Loucy (cell line): Measurements from ENCODE around the gene RAB31.

Experiments
- EZH2phosphoT487 ChIP-seq: fragments of 200-600 bp; IDR thresholded peaks from 2 replicates; pipeline ENCODE4 v1.6.1; 2018; ENCODE audit warnings: antibody characterized with exemption, mild to moderate bottlenecking, moderate library complexity, borderline replicate concordance
- TF ChIP-seq, protein P1 (sequence below): fragments of 200-600 bp; sonication (generic); conservative IDR thresholded peaks from 2 replicates; pipeline ENCODE4 v1.5.1; 2014; ENCODE audit warnings: mild to moderate bottlenecking, antibody characterized with exemption, low read length

DNA sequence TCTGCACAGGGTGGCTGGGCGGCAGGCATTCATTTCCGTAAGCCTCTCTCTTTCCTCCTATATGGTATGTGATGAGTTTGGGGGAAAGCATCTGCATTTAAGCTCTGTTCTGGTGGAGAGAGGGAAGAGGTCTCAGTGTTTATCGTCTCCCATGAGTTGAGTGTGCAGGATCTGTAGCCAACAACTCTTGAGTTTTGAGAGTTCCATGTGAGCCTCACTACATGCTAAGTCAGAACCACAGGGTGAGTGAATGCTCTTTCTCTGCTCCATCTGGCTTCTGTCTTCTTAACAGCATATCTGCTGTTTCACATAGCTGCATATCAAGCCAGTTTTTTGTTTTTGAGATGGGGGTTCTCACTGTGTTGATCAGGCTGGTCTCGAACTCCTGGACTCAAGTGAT is 22.7 kb downstream of the RAB31 start:
- TF ChIP-seq, protein P1, sequence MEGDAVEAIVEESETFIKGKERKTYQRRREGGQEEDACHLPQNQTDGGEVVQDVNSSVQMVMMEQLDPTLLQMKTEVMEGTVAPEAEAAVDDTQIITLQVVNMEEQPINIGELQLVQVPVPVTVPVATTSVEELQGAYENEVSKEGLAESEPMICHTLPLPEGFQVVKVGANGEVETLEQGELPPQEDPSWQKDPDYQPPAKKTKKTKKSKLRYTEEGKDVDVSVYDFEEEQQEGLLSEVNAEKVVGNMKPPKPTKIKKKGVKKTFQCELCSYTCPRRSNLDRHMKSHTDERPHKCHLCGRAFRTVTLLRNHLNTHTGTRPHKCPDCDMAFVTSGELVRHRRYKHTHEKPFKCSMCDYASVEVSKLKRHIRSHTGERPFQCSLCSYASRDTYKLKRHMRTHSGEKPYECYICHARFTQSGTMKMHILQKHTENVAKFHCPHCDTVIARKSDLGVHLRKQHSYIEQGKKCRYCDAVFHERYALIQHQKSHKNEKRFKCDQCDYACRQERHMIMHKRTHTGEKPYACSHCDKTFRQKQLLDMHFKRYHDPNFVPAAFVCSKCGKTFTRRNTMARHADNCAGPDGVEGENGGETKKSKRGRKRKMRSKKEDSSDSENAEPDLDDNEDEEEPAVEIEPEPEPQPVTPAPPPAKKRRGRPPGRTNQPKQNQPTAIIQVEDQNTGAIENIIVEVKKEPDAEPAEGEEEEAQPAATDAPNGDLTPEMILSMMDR = no peak
- TF ChIP-seq EZH2phosphoT487 = no peak
